Activated CD8-positive, alpha-beta T cell treated with anti-CD3 and anti-CD28 coated beads for 36 hours (primary cell): Measurements from ENCODE around the gene DOCK4. TPM values are rescaled to one million over a fixed set of nuclear protein-coding genes. Genes with fewer than 3 reads are reported as not detected.

Experiments
- ATAC-seq: fragments of 200-7000 bp; cut with Tn5 transposase; one replicate; pipeline ENCODE4 v1.10.0; 2021; ENCODE audit warnings: mild to moderate bottlenecking, moderate library complexity
- CTCF ChIA-PET: fragments of 350-600 bp; sonication (Branson Sonifier 250); formaldehyde crosslinking; loops from one replicate; lab custom pipeline; 2021; ENCODE audit warnings: antibody characterized with exemption; lab: Charles Lee
- POLR2A ChIA-PET: fragments of 350-600 bp; sonication (Branson Sonifier 250); formaldehyde crosslinking; loops from one replicate; lab custom pipeline; 2021; ENCODE audit warnings: antibody characterized with exemption; lab: Charles Lee
- DNase-seq: peaks from one replicate; pipeline ENCODE4 v3.0.0-alpha.2; 2020
- H3K27ac Mint-ChIP-seq: one replicate; pipeline ENCODE4 v1.8.0; 2021; ENCODE audit warnings: mild to moderate bottlenecking, mixed read lengths
- H3K27me3 Mint-ChIP-seq: one replicate; pipeline ENCODE4 v1.8.0; 2021; ENCODE audit warnings: mixed read lengths
- H3K36me3 Mint-ChIP-seq: one replicate; pipeline ENCODE4 v1.8.0; 2021; ENCODE audit warnings: low read depth, mixed read lengths
- H3K4me1 Mint-ChIP-seq: one replicate; pipeline ENCODE4 v1.8.0; 2021; ENCODE audit warnings: low read depth, mixed read lengths
- H3K4me3 Mint-ChIP-seq: one replicate; pipeline ENCODE4 v1.8.0; 2021; ENCODE audit warnings: mild to moderate bottlenecking, moderate library complexity, mixed read lengths
- H3K9me3 Mint-ChIP-seq: one replicate; pipeline ENCODE4 v1.8.0; 2021; ENCODE audit warnings: mixed read lengths
- intact Hi-C: fragments of 100-400 bp; cut with micrococcal nuclease; formaldehyde crosslinking; loops from one replicate; pipeline ENCODE4 v1.10.0; 2022
- total RNA-seq, 2 experiments: library from RNA; stranded (reverse); gene quantifications; one replicate each; pipeline ENCODE4 v1.2.3, GENCODE V29; 2021
- TF ChIP-seq, protein P1 (sequence below): fragments of 200-600 bp; IDR thresholded peaks from one replicate; pipeline ENCODE4 v1.8.0; 2022; ENCODE audit warnings: antibody characterized with exemption, mild to moderate bottlenecking

Gene DOCK4
- total RNA-seq, 2 experiments from 2014 or later: 0.31 to 0.32 TPM

GRCh38 chr7:111705807-111706206, 500.4 kb downstream of the DOCK4 start:
- intact Hi-C loops: no loop called here
- POLR2A ChIA-PET: no interaction called here
- TF ChIP-seq, protein P1, sequence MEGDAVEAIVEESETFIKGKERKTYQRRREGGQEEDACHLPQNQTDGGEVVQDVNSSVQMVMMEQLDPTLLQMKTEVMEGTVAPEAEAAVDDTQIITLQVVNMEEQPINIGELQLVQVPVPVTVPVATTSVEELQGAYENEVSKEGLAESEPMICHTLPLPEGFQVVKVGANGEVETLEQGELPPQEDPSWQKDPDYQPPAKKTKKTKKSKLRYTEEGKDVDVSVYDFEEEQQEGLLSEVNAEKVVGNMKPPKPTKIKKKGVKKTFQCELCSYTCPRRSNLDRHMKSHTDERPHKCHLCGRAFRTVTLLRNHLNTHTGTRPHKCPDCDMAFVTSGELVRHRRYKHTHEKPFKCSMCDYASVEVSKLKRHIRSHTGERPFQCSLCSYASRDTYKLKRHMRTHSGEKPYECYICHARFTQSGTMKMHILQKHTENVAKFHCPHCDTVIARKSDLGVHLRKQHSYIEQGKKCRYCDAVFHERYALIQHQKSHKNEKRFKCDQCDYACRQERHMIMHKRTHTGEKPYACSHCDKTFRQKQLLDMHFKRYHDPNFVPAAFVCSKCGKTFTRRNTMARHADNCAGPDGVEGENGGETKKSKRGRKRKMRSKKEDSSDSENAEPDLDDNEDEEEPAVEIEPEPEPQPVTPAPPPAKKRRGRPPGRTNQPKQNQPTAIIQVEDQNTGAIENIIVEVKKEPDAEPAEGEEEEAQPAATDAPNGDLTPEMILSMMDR: no peak
- ATAC-seq (no peak), DNase-seq (no peak)
- Mint-ChIP-seq H3K4me3 (no peak overlapping the region), H3K27me3 (peaks cover 20% of the 10 kb centered on the region), H3K36me3 (no peaks in the 10 kb centered on the region), H3K9me3 (no peaks in the 10 kb centered on the region), H3K4me1 (no peaks in the 10 kb centered on the region), H3K27ac (no peak overlapping the region)
- CTCF ChIA-PET: no interaction called here

- Mint-ChIP-seq H3K36me3 (no peaks in the 10 kb centered on the region), H3K9me3 (peaks cover 4% of the 10 kb centered on the region), H3K4me3 (no peak overlapping the region), H3K27me3 (peaks cover 7% of the 10 kb centered on the region), H3K4me1 (no peaks in the 10 kb centered on the region), H3K27ac (no peak overlapping the region)
- DNase-seq: no peak
- CTCF ChIA-PET: no interaction called here
- no peak for ATAC-seq
- TF ChIP-seq, protein P1: no peak
- POLR2A ChIA-PET: no interaction called here
- intact Hi-C loops: no loop called here
These were observed 508.4 kb downstream of the DOCK4 start for GRCh38 chr7:111697771-111698170.

DNA sequence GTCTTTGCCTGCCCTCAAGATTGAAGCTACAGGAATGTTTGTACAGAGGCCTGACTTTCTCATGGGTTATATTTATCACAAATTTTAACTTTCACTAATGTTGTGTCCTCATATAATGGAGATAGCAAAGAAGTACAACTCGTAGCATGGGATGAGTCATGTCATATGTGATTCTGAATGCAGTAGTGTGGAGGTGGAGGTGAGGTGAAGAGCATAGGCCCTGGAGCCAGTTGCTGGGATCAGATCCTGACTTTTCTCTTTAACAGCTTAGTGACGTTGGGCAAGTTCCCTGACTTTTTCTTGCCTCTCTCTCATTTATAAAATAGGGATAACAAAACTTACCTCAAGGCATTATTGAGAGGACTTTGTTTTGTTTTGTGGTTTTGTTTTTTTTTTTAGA, 511.8 kb downstream of the DOCK4 start:
- DNase-seq (no peak), ATAC-seq (no peak)
- Mint-ChIP-seq H3K27me3 (peaks cover 8% of the 10 kb centered on the region), H3K36me3 (no peaks in the 10 kb centered on the region), H3K9me3 (peaks cover 4% of the 10 kb centered on the region), H3K27ac (no peak overlapping the region), H3K4me3 (no peak overlapping the region), H3K4me1 (no peaks in the 10 kb centered on the region)
- intact Hi-C loops: no loop called here
- TF ChIP-seq, protein P1: no peak
- POLR2A ChIA-PET: no interaction called here
- CTCF ChIA-PET: no interaction called here

DNA sequence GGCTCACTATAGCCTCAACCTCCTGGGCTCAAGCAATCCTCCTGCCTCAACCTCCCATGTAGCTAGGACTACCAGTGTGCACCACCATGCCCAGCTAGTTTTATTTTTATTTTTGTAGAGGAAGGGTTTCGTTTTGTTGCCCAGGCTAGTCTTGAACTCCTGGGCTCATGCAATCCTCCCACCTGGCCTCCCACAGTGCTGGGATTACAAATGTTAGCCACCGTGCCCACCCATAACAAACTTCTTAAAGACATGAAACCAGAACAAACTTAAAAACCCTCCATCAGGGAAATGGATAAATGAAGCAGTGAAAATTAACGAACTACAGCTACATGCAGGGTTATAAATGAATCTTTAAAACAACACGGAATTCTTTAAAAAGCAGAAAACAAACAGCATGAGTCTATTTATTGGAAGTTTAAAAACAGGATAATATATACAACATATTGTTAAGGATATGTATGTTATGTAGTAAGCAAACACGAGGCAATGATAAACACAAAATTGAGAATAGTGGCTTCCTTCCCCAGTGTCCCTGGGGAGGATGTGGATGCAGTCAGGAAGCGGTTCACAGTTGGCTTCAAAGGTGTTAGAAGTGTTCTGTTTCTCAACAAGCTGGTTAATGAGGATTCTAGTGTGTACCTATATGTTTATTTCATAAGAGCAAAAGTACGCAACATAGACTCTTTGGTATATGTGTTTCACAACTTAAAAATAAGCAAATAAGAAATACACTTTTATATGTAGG, 515.7 kb downstream of the DOCK4 start:
- POLR2A ChIA-PET: no interaction called here
- CTCF ChIA-PET: no interaction called here
- Mint-ChIP-seq H3K4me1 (no peaks in the 10 kb centered on the region), H3K4me3 (no peak overlapping the region), H3K9me3 (peaks cover 4% of the 10 kb centered on the region), H3K27me3 (peaks cover 11% of the 10 kb centered on the region), H3K36me3 (no peaks in the 10 kb centered on the region), H3K27ac (no peak overlapping the region)
- TF ChIP-seq, protein P1: no peak
- ATAC-seq: no peak
- no peak for DNase-seq
- intact Hi-C loops: no loop called here

DNA sequence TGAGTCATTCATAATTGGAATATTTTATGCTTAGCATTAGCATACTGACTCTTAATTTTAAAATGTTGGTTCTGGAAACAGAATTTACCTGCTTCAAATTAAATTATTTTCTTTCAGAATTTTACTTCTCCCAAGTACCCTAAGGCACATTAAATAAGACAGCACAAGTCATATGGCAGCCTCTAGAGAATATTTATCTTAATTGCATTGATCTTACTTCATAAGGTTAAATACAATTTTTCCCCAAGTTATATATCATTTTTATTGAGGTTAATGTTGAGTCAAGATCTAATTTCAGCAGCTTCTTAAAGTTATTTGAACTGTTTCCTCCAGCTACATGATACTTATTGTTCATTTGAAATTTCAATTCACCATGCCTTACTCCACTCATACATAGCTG, 520.9 kb downstream of the DOCK4 start:
- TF ChIP-seq, protein P1: no peak
- intact Hi-C loops: no loop called here
- DNase-seq (no peak), ATAC-seq (no peak)
- POLR2A ChIA-PET: no interaction called here
- Mint-ChIP-seq H3K4me1 (no peaks in the 10 kb centered on the region), H3K36me3 (no peaks in the 10 kb centered on the region), H3K9me3 (no peaks in the 10 kb centered on the region), H3K27ac (no peak overlapping the region), H3K4me3 (no peak overlapping the region), H3K27me3 (peaks cover 7% of the 10 kb centered on the region)
- CTCF ChIA-PET: no interaction called here
